Measurements from ENCODE around the gene RUNX2. TPM values are rescaled to one million over a fixed set of nuclear protein-coding genes. Genes with fewer than 3 reads are reported as not detected.

RUNX2 gene
- total RNA-seq, 2 donors from 2014 or later, result 30.8 to 33.7 TPM

GRCh38 chr6:45706319-45706718, 378.2 kb downstream of the RUNX2 start:
- no peaks in the 10 kb centered on the region for H3K27me3 Mint-ChIP-seq
- no peaks in the 10 kb centered on the region for H3K36me3 Mint-ChIP-seq (ENCODE audit: low read depth)
- no peak overlapping the region for H3K4me3 Mint-ChIP-seq
- H3K4me1 Mint-ChIP-seq, result peaks cover 12% of the 10 kb centered on the region
- no peak for ATAC-seq (replicated peaks)
- peaks cover 3% of the 10 kb centered on the region for H3K9me3 Mint-ChIP-seq
- H3K27ac Mint-ChIP-seq, result no peak overlapping the region

GRCh38 chr6:45707176-45707575, 379.0 kb downstream of the RUNX2 start:
- Mint-ChIP-seq H3K4me1 (peaks cover 12% of the 10 kb centered on the region), H3K9me3 (peaks cover 3% of the 10 kb centered on the region), H3K4me3 (no peak overlapping the region), H3K27me3 (no peaks in the 10 kb centered on the region), H3K36me3 (ENCODE audit: low read depth) (no peaks in the 10 kb centered on the region), H3K27ac (no peak overlapping the region)
- no peak for ATAC-seq (replicated peaks)

- no peaks in the 10 kb centered on the region for H3K36me3 Mint-ChIP-seq (ENCODE audit: low read depth)
- ATAC-seq (replicated peaks), result peak; percentile 71
- peak overlapping the region; percentile 72 for H3K4me3 Mint-ChIP-seq
- H3K27me3 Mint-ChIP-seq, result no peaks in the 10 kb centered on the region
- H3K27ac Mint-ChIP-seq, result no peak overlapping the region
- H3K4me1 Mint-ChIP-seq, result peaks cover 30% of the 10 kb centered on the region
- peaks cover 3% of the 10 kb centered on the region for H3K9me3 Mint-ChIP-seq
Measured at GRCh38 chr6:45709781-45710220, 381.7 kb downstream of the RUNX2 start.

- no peaks in the 10 kb centered on the region for H3K36me3 Mint-ChIP-seq (ENCODE audit: low read depth)
- peak; percentile 82 for ATAC-seq (replicated peaks)
- no peaks in the 10 kb centered on the region for H3K27me3 Mint-ChIP-seq
- peaks cover 3% of the 10 kb centered on the region for H3K9me3 Mint-ChIP-seq
- H3K27ac Mint-ChIP-seq, result no peak overlapping the region
- H3K4me1 Mint-ChIP-seq, result peaks cover 35% of the 10 kb centered on the region
- H3K4me3 Mint-ChIP-seq, result peak overlapping the region; percentile 72
Measured at GRCh38 chr6:45710304-45710821, 382.2 kb downstream of the RUNX2 start.

- ATAC-seq (replicated peaks), result no peak
- Mint-ChIP-seq H3K36me3 (ENCODE audit: low read depth) (no peaks in the 10 kb centered on the region), H3K4me1 (peaks cover 39% of the 10 kb centered on the region), H3K4me3 (peak overlapping the region; percentile 74), H3K9me3 (peaks cover 3% of the 10 kb centered on the region), H3K27me3 (no peaks in the 10 kb centered on the region), H3K27ac (peak overlapping the region; percentile 92)
Measured at GRCh38 chr6:45712076-45712475, 383.9 kb downstream of the RUNX2 start.

GRCh38 chr6:45712786-45713185, 384.7 kb downstream of the RUNX2 start:
- H3K36me3 Mint-ChIP-seq (ENCODE audit: low read depth), result no peaks in the 10 kb centered on the region
- peak overlapping the region; percentile 74 for H3K4me3 Mint-ChIP-seq
- H3K4me1 Mint-ChIP-seq, result peaks cover 39% of the 10 kb centered on the region
- ATAC-seq (replicated peaks), result no peak
- H3K27me3 Mint-ChIP-seq, result no peaks in the 10 kb centered on the region
- peaks cover 3% of the 10 kb centered on the region for H3K9me3 Mint-ChIP-seq
- H3K27ac Mint-ChIP-seq, result peak overlapping the region; percentile 92

Other genes with a start within 250 kb of the RUNX2 start
- 10 to 100 TPM; 12.1 to 20.0 TPM for gene SUPT3H, start 49.6 kb downstream of the RUNX2 start, total RNA-seq